HCT116 (cell line): Measurements from ENCODE around the gene ZNF516. TPM values are rescaled to one million over a fixed set of nuclear protein-coding genes. Genes with fewer than 3 reads are reported as not detected.

Experiments
- ATAC-seq: fragments of 200-7000 bp; cut with Tn5 transposase; 2 replicates; pipeline ENCODE4 v1.9.1; 2020; ENCODE audit warnings: mild to moderate bottlenecking, moderate library complexity
- BruUV-seq: library from RNA; stranded (reverse); fragments of 400-500 nt; replicated peaks from 2 replicates; lab custom pipeline; 2021; lab: Mats Ljungman, UMichigan
- CTCF ChIA-PET: fragments of 300-600 bp; sonication (Branson Sonifier 250); formaldehyde crosslinking; loops from one replicate; lab custom pipeline; 2021; ENCODE audit warnings: antibody characterized with exemption; lab: Charles Lee
- POLR2A ChIA-PET: fragments of 300-600, 350-600 bp; sonication (Branson Sonifier 250); formaldehyde crosslinking; loops from one replicate; lab custom pipeline; 2021; ENCODE audit warnings: antibody characterized with exemption; lab: Charles Lee
- RAD21 ChIA-PET, 2 experiments: fragments of 300-600 bp; sonication (Branson Sonifier 250); formaldehyde crosslinking; loops; one replicate each; lab custom pipeline; 2023; ENCODE audit warnings: low total read pairs in 2 of 2; ENCODE audit not compliant: uncharacterized antibody in 2 of 2, unreplicated experiment in 2 of 2, low non-redundant PET in 1 of 2; lab: Charles Lee
- DNase-seq: peaks from one replicate; pipeline ENCODE4 v3.0.0-alpha.2; 2010; ENCODE audit warnings: low read depth, low spot score
- H2AFZ ChIP-seq: fragments of 200-600 bp; shearing (Covaris generic), sonication (generic); 2 replicates; pipeline ENCODE4 v1.6.1; 2017; ENCODE audit warnings: low read depth, mixed run types, mixed read lengths, antibody characterized with exemption, low read length; ENCODE audit not compliant: poor library complexity, severe bottlenecking
- H3K27ac ChIP-seq: 2 replicates; pipeline ENCODE4 v1.5.1; 2012; ENCODE audit warnings: low read depth, low read length
- H3K27me3 ChIP-seq: fragments of 200-600 bp; sonication (generic); 2 replicates; pipeline ENCODE4 v1.6.1; 2016; ENCODE audit warnings: mixed run types, low read length, mixed read lengths; ENCODE audit not compliant: insufficient read depth
- H3K36me3 ChIP-seq, 2 experiments: fragments of 200-500 bp in 1 of 2; fragments of 200-600 bp in 1 of 2; sonication (Bioruptor generic) in 1 of 2; sonication (generic) in 1 of 2; 2 replicates each; pipeline versions ENCODE4 v1.5.1 to v1.6.1; 2014 to 2016; ENCODE audit warnings: low read length in 2 of 2, inconsistent platforms in 1 of 2, mixed read lengths in 1 of 2, mixed run types in 1 of 2; ENCODE audit not compliant: insufficient read depth in 2 of 2, control insufficient read depth in 1 of 2
- H3K4me1 ChIP-seq, 2 experiments: fragments of 200-600 bp in 1 of 2; sonication (generic) in 1 of 2; 2 replicates each; pipeline versions ENCODE4 v1.5.1 to v1.6.1; 2012 to 2017; ENCODE audit warnings: low read length in 2 of 2, inconsistent platforms in 1 of 2, mild to moderate bottlenecking in 1 of 2, mixed read lengths in 1 of 2, mixed run types in 1 of 2, moderate library complexity in 1 of 2; ENCODE audit not compliant: insufficient read depth in 2 of 2, control insufficient read depth in 1 of 2
- H3K4me2 ChIP-seq: fragments of 200-600 bp; sonication (generic); 2 replicates; pipeline ENCODE4 v1.6.1; 2017; ENCODE audit warnings: mixed run types, low read length, mixed read lengths
- H3K4me3 ChIP-seq, 2 experiments: fragments of 200-600 bp in 1 of 2; sonication (generic) in 1 of 2; replicated peaks in 1 of 2; 2 replicates each; pipeline ENCODE4 v1.5.1; 2011 to 2016; ENCODE audit warnings: low read length in 2 of 2, control low read depth in 1 of 2, low read depth in 1 of 2, mild to moderate bottlenecking in 1 of 2, mixed read lengths in 1 of 2, mixed run types in 1 of 2
- H3K79me2 ChIP-seq: fragments of 200-600 bp; sonication (generic); 2 replicates; pipeline ENCODE4 v1.6.1; 2017; ENCODE audit warnings: mild to moderate bottlenecking, mixed run types, low read length, moderate library complexity, mixed read lengths; ENCODE audit not compliant: insufficient read depth
- H3K9ac ChIP-seq: fragments of 200-600 bp; sonication (generic); 2 replicates; pipeline ENCODE4 v1.6.1; 2016; ENCODE audit warnings: low read length, mixed read lengths
- H3K9me2 ChIP-seq: fragments of 200-600 bp; sonication (generic), shearing (Covaris generic); 2 replicates; pipeline ENCODE4 v1.6.1; 2017; ENCODE audit warnings: mixed run types, mild to moderate bottlenecking, moderate library complexity; ENCODE audit not compliant: insufficient read depth
- H3K9me3 ChIP-seq, 2 experiments: fragments of 200-500 bp in 1 of 2; fragments of 200-600 bp in 1 of 2; sonication (Bioruptor generic) in 1 of 2; sonication (generic) in 1 of 2; 2 replicates each; pipeline ENCODE4 v1.6.1; 2014 to 2017; ENCODE audit warnings: low read length in 2 of 2, mixed read lengths in 2 of 2, inconsistent platforms in 1 of 2, low read depth in 1 of 2, mild to moderate bottlenecking in 1 of 2, mixed run types in 1 of 2, moderate library complexity in 1 of 2; ENCODE audit not compliant: control insufficient read depth in 1 of 2, insufficient read depth in 1 of 2
- H4K20me1 ChIP-seq: fragments of 200-600 bp; sonication (generic), shearing (Covaris generic); 2 replicates; pipeline ENCODE4 v1.6.1; 2017; ENCODE audit warnings: mixed run types, mild to moderate bottlenecking, moderate library complexity; ENCODE audit not compliant: insufficient read depth
- EZH2phosphoT487 ChIP-seq: fragments of 200-600 bp; IDR thresholded peaks from 2 replicates; pipeline ENCODE4 v1.6.1; 2018; ENCODE audit warnings: antibody characterized with exemption, borderline replicate concordance
- POLR2A ChIP-seq: IDR thresholded peaks from 2 replicates; pipeline ENCODE4 v1.7.0; 2011; ENCODE audit warnings: borderline replicate concordance; ENCODE audit not compliant: insufficient read depth, insufficient read length; ENCODE audit errors: extremely low read depth
- SIN3A ChIP-seq: IDR thresholded peaks from 2 replicates; pipeline ENCODE4 v1.6.1; 2012; ENCODE audit warnings: low read depth
- SRF ChIP-seq: IDR thresholded peaks from 2 replicates; pipeline ENCODE4 v1.6.1; 2012; ENCODE audit warnings: low read depth
- YY1 ChIP-seq: IDR thresholded peaks from 2 replicates; pipeline ENCODE4 v1.6.1; 2011; ENCODE audit warnings: low read length, low read depth, moderate library complexity, mild to moderate bottlenecking; ENCODE audit not compliant: insufficient replicate concordance; ENCODE audit errors: extremely low read depth
- ZNF274 ChIP-seq: fragments of 200-500 bp; sonication (Bioruptor generic); IDR thresholded peaks from 2 replicates; pipeline ENCODE4 v1.6.1; 2014; ENCODE audit warnings: mild to moderate bottlenecking, low read depth, low read length, inconsistent platforms
- intact Hi-C: fragments of 100-400 bp; cut with micrococcal nuclease; formaldehyde crosslinking; loops from 2 replicates; pipeline ENCODE4 v1.10.0; 2022
- total RNA-seq: library from RNA; stranded (reverse); gene quantifications from one replicate; pipeline ENCODE4 v1.2.1, GENCODE V29; 2021; ENCODE audit not compliant: unreplicated experiment
- TF ChIP-seq, protein P1 (sequence below): IDR thresholded peaks from 2 replicates; pipeline ENCODE4 v1.6.1; 2012
- TF ChIP-seq, protein P2 (sequence below): IDR thresholded peaks from 2 replicates; pipeline ENCODE4 v1.6.1; 2011; ENCODE audit warnings: mild to moderate bottlenecking, low read length, moderate library complexity; ENCODE audit not compliant: insufficient replicate concordance; ENCODE audit errors: extremely low read depth
- TF ChIP-seq, protein P3 (sequence below): IDR thresholded peaks from 2 replicates; pipeline ENCODE4 v1.6.1; 2012; ENCODE audit warnings: low read depth

ZNF516 gene
- total RNA-seq, 1 experiment from 2014 or later = 32.0 TPM

DNA sequence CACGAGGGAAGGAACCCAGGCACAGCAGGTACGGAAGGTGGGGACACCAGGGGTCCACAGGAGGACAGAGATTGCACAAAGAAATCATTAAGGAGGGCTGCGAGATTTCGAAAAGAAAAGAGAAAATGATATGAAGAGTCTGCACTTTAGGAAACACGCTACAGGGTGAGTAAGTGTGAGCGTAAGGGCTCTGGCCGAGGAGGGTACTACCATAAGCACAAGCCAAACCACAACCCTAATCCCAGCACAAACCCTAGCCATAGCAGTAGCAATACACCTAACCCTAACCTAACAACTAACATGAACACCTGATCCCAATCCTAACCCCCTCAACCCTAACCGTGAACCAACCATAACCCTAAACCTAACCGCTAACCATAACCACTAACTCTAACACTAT is 104.0 kb downstream of the ZNF516 start:
- H3K4me3 ChIP-seq = no peak overlapping the region
- no peak for DNase-seq
- H3K9ac ChIP-seq = no peak overlapping the region
- ATAC-seq = no peak
- intact Hi-C loops = no loop called here
- no TSS peak for BruUV-seq
- H3K27me3 ChIP-seq = no peaks in the 10 kb centered on the region
- H3K4me2 ChIP-seq = no peak overlapping the region
- no peaks in the 10 kb centered on the region for H3K4me1 ChIP-seq
- no peak overlapping the region for H2AFZ ChIP-seq
- POLR2A ChIA-PET = no interaction called here
- no peak overlapping the region for H3K27ac ChIP-seq
- TF ChIP-seq, protein P1, sequence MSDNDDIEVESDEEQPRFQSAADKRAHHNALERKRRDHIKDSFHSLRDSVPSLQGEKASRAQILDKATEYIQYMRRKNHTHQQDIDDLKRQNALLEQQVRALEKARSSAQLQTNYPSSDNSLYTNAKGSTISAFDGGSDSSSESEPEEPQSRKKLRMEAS = no peak
- TF ChIP-seq EZH2phosphoT487 = no peak
- TF ChIP-seq, protein P2, sequence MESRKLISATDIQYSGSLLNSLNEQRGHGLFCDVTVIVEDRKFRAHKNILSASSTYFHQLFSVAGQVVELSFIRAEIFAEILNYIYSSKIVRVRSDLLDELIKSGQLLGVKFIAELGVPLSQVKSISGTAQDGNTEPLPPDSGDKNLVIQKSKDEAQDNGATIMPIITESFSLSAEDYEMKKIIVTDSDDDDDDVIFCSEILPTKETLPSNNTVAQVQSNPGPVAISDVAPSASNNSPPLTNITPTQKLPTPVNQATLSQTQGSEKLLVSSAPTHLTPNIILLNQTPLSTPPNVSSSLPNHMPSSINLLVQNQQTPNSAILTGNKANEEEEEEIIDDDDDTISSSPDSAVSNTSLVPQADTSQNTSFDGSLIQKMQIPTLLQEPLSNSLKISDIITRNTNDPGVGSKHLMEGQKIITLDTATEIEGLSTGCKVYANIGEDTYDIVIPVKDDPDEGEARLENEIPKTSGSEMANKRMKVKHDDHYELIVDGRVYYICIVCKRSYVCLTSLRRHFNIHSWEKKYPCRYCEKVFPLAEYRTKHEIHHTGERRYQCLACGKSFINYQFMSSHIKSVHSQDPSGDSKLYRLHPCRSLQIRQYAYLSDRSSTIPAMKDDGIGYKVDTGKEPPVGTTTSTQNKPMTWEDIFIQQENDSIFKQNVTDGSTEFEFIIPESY = no peak
- no peak for TF ChIP-seq SIN3A
- TF ChIP-seq SRF = no peak
- TF ChIP-seq POLR2A = no peak
- TF ChIP-seq ZNF274 = no peak
- TF ChIP-seq YY1 = no peak
- TF ChIP-seq, protein P3, sequence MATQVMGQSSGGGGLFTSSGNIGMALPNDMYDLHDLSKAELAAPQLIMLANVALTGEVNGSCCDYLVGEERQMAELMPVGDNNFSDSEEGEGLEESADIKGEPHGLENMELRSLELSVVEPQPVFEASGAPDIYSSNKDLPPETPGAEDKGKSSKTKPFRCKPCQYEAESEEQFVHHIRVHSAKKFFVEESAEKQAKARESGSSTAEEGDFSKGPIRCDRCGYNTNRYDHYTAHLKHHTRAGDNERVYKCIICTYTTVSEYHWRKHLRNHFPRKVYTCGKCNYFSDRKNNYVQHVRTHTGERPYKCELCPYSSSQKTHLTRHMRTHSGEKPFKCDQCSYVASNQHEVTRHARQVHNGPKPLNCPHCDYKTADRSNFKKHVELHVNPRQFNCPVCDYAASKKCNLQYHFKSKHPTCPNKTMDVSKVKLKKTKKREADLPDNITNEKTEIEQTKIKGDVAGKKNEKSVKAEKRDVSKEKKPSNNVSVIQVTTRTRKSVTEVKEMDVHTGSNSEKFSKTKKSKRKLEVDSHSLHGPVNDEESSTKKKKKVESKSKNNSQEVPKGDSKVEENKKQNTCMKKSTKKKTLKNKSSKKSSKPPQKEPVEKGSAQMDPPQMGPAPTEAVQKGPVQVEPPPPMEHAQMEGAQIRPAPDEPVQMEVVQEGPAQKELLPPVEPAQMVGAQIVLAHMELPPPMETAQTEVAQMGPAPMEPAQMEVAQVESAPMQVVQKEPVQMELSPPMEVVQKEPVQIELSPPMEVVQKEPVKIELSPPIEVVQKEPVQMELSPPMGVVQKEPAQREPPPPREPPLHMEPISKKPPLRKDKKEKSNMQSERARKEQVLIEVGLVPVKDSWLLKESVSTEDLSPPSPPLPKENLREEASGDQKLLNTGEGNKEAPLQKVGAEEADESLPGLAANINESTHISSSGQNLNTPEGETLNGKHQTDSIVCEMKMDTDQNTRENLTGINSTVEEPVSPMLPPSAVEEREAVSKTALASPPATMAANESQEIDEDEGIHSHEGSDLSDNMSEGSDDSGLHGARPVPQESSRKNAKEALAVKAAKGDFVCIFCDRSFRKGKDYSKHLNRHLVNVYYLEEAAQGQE = no peak
- no peaks in the 10 kb centered on the region for H3K9me3 ChIP-seq
- H3K79me2 ChIP-seq = 0 out of 2 replicates have a peak, but pooled peaks cover 4% of the 10 kb centered on the region
- CTCF ChIA-PET = no interaction called here
- H3K36me3 ChIP-seq = no peaks in the 10 kb centered on the region
- no peaks in the 10 kb centered on the region for H4K20me1 ChIP-seq
- RAD21 ChIA-PET = no interaction called here
- no peaks in the 10 kb centered on the region for H3K9me2 ChIP-seq
